ENCODE measurements around the gene FAM110A. TPM values are rescaled to one million over a fixed set of nuclear protein-coding genes. Genes with fewer than 3 reads are reported as not detected.

Gene FAM110A
- total and polyA plus RNA-seq, 8 donors = 1.8 to 8.4 (median 3.5) TPM

DNA sequence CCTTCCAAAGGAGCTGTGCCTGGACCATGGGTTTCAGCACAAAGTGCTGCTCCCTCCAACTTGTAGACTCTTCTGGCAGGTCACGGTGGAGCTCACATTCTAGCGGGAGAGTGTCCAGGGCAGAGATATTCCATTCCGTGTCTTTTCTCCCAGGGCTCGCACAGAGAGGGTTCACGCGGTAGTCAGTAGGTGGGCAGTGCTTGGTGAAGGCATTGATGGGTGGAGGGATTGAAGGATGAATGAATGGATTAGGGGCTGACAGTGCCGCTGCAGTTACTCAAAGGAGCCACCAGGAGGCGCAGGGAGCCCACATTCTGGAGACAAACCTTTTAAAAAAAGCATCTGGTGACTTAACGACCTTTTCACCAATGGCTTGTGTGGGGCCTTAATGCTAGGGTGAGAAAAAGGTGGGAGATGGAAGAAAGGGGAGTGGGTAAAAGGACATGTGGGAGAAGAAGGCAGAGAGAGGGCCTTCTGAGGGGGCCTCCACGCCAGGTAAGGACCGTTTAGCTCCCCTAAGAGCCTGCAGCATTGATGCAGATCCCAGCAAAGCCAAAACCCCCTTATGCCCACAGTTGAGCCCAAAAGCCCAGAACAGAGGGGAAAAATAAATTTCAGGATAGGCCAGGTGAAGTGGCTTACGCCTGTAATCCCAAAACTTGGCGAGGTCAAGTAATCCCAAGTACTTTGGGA, 17.5 kb upstream of the FAM110A start:
- Histone ChIP-seq H3K9me3 (no peaks in the 10 kb centered on the region), H3K27ac (no peak overlapping the region), H3K27me3 (no peaks in the 10 kb centered on the region), H3K4me1 (no peaks in the 10 kb centered on the region), H3K36me3 (no peaks in the 10 kb centered on the region), H3K4me3 (no peak overlapping the region)
- intact Hi-C loops (cut with DNase I) = loop anchor here (5.0 to 10.0 kb wide), 4 partner anchors 141 to 379 kb away; no protein-coding TSS in a partner anchor
- DNase-seq (peak in 4 of 6 donors; percentile 19 to 74 (median 56)), ATAC-seq (peak; percentile 35 to 90 (median 78)), FAIRE-seq (no peak)
- TF ChIP-seq, protein P1, sequence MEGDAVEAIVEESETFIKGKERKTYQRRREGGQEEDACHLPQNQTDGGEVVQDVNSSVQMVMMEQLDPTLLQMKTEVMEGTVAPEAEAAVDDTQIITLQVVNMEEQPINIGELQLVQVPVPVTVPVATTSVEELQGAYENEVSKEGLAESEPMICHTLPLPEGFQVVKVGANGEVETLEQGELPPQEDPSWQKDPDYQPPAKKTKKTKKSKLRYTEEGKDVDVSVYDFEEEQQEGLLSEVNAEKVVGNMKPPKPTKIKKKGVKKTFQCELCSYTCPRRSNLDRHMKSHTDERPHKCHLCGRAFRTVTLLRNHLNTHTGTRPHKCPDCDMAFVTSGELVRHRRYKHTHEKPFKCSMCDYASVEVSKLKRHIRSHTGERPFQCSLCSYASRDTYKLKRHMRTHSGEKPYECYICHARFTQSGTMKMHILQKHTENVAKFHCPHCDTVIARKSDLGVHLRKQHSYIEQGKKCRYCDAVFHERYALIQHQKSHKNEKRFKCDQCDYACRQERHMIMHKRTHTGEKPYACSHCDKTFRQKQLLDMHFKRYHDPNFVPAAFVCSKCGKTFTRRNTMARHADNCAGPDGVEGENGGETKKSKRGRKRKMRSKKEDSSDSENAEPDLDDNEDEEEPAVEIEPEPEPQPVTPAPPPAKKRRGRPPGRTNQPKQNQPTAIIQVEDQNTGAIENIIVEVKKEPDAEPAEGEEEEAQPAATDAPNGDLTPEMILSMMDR (IDR thresholded peaks at IDR 0.05) = peak; percentile 90 to 95 (median 94)
- WGBS, 2 donors = 21% methylated on average over 13 of the region's 13 CpGs

DNA sequence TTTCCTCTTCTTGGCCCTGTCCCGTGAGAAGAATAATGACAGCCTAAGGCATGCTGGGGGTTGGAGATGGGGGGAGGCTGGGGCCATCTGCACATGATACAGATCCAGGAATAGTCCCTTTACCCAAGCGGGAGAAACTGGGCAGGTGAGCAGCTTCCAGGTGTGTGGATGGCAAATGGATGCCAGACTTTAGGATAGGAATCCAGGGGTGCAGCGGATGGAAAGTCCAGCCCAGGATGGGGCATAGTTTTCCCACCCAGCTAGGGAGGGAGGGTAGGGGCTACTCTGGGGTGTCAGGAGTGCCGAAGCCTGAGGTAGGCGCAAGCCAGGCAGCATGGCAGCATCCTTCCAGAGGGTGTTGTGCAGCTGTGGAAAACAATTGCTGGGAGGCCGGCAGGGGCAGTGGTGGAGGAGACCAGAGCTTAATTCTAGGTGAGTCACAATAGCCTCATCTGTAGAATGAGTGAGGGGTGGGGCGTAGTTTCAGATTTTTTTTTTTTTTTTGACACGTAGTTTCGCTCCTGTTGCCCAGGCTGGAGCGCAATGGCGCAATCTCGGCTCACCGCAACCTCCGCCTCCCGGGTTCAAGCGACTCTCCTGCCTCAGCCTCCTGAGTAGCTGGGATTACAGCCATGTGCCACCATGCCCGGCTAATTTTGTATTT, 15.4 kb upstream of the FAM110A start:
- 72 to 73% methylated on average over 14 to 17 of the region's 17 CpGs for WGBS, 2 donors
- DNase-seq (no peak), ATAC-seq (no peak), FAIRE-seq (no peak)
- Histone ChIP-seq H3K27me3 (no peaks in the 10 kb centered on the region), H3K9me3 (no peaks in the 10 kb centered on the region), H3K4me3 (no peak overlapping the region), H3K27ac (no peak overlapping the region), H3K4me1 (no peaks in the 10 kb centered on the region), H3K36me3 (no peaks in the 10 kb centered on the region)
- TF ChIP-seq, protein P1 (IDR thresholded peaks at IDR 0.05) = no peak
- intact Hi-C loops (cut with DNase I) = loop anchor here (2.0 to 10.0 kb wide), 5 partner anchors 137 to 377 kb away; no protein-coding TSS in a partner anchor

DNA sequence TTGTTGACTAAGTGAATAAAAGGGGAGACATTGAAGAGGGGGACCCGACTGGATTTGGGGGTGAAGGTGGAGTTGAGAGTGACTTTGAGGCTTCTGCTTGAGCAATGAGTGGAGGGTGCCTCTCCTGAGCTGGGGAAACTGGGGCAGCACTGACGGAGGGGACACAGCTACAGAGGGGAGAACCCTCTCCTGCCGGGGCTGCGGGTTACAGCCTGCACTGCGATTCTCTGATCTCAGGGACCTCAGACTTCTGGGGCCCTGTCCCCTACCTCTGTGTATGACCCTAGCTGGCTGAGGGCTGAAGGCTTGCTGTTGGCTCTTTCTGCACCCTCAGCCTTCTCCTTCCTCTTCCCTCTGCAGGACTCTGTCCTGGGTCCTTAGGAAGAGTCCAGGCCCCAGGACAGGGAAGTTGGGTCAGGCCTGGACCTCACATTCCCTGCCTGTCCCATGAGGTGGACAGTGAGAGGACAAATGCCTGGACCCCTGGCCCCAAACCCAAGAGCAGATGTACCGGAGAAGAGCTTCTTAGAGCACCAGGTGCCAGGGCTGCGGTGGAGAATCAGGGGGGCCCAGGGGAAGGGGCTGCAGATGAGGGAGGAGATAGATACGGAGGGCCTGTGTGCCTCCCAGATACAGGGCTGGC, 13.7 kb upstream of the FAM110A start:
- Histone ChIP-seq H3K4me3 (no peak overlapping the region), H3K4me1 (no peaks in the 10 kb centered on the region), H3K36me3 (no peaks in the 10 kb centered on the region), H3K27ac (no peak overlapping the region), H3K27me3 (no peaks in the 10 kb centered on the region), H3K9me3 (no peaks in the 10 kb centered on the region)
- WGBS, 2 donors = 69 to 90% methylated on average over 8 of the region's 8 CpGs
- TF ChIP-seq, protein P1 (IDR thresholded peaks at IDR 0.05) = no peak
- intact Hi-C loops (cut with DNase I) = loop anchor here (2.0 to 10.0 kb wide), 5 partner anchors 135 to 375 kb away; no protein-coding TSS in a partner anchor
- ATAC-seq (no peak), DNase-seq (no peak), FAIRE-seq (no peak)

DNA sequence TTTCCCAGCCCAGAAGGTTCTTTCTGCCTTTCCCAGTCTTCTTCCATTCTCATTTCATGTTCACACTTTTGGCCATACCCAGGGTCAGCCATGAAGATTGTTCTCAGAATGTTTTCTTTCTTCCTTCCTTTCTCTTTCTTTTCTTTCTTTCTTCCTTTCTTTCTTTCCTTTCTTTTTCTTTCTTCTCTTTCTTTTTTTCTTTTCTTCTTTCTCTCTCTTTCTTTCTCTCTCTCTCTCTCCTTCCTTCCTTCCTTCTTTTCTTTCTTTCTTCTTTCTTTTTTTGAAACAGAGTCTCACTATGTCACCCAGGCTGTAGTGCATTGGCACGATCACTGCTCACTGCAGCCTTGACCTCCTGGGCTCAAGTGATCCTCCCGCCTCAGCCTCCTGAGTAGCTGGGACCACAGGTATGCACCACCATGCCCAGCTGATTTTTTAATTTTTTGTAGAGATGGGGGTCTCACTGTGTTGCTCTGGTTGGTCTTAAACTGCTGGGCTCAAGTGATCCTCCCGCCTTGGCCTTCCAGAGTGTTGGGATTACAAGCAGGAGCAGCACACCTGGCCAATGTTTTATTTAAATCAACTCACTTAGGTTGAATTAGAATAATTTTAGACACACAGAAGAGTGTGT, 13.1 kb upstream of the FAM110A start:
- Histone ChIP-seq H3K27me3 (no peaks in the 10 kb centered on the region), H3K4me3 (no peak overlapping the region), H3K36me3 (no peaks in the 10 kb centered on the region), H3K9me3 (no peaks in the 10 kb centered on the region), H3K4me1 (no peaks in the 10 kb centered on the region), H3K27ac (no peak overlapping the region)
- ATAC-seq = no peak
- intact Hi-C loops (cut with DNase I) = no loop called here
- no peak for DNase-seq
- WGBS, 2 donors = 84 to 95% methylated on average over 3 of the region's 3 CpGs
- no peak for FAIRE-seq
- TF ChIP-seq, protein P1 (IDR thresholded peaks at IDR 0.05) = no peak
